A549 (cell line): ENCODE results near the gene CMTM4.

Experiments
- ESRRA ChIP-seq: fragments of 150-350 bp; IDR thresholded peaks from 2 replicates; pipeline ENCODE4 v1.6.1; 2014; ENCODE audit warnings: mild to moderate bottlenecking, low read length, borderline replicate concordance
- HMGXB4 ChIP-seq: fragments of 250-450 bp; sonication (Bioruptor Pico); IDR thresholded peaks from 2 replicates; pipeline ENCODE4 v1.5.0; 2021; ENCODE audit warnings: mild to moderate bottlenecking, moderate library complexity, borderline replicate concordance
- JUN ChIP-seq, 2 experiments: fragments of >200 bp; sonication (Bioruptor Twin); formaldehyde crosslinking; IDR thresholded peaks; 2 replicates in 1 of 2; 3 replicates in 1 of 2; pipeline ENCODE4 v1.6.1; 2016 to 2017
- MYC ChIP-seq: IDR thresholded peaks from 2 replicates; pipeline ENCODE4 v1.6.1; 2012; ENCODE audit warnings: mild to moderate bottlenecking, inconsistent platforms, low read length, improper control_type of control experiment, borderline replicate concordance
- NPAS2 ChIP-seq: fragments of 250-450 bp; sonication (Bioruptor Pico); IDR thresholded peaks from 2 replicates; pipeline ENCODE4 v1.8.0; 2022; ENCODE audit warnings: mild to moderate bottlenecking, moderate library complexity, borderline replicate concordance
- RAD21 ChIP-seq, 2 experiments: fragments of >200 bp in 1 of 2; sonication (Bioruptor Twin) in 1 of 2; formaldehyde crosslinking in 1 of 2; IDR thresholded peaks in 1 of 2; conservative IDR thresholded peaks in 1 of 2; 2 replicates in 1 of 2; 3 replicates in 1 of 2; pipeline ENCODE4 v1.6.1; 2012 to 2018; ENCODE audit warnings: inconsistent platforms in 1 of 2
- REST ChIP-seq: fragments of 200-600 bp; sonication (generic); IDR thresholded peaks from 2 replicates; pipeline ENCODE4 v1.6.1; 2016; ENCODE audit warnings: antibody characterized with exemption, mild to moderate bottlenecking, moderate library complexity
- SREBF2 ChIP-seq: fragments of 450-650 bp; IDR thresholded peaks from 2 replicates; pipeline ENCODE4 v1.6.1; 2014; ENCODE audit warnings: mild to moderate bottlenecking, moderate library complexity
- TFCP2L1 ChIP-seq: fragments of 250-450 bp; sonication (Bioruptor Pico); IDR thresholded peaks from 2 replicates; pipeline ENCODE4 v1.5.0; 2021; ENCODE audit warnings: mild to moderate bottlenecking
- TF ChIP-seq, protein P1 (sequence below): fragments of >200 bp; sonication (Bioruptor Twin); formaldehyde crosslinking; IDR thresholded peaks from 3 replicates; pipeline ENCODE4 v1.5.1; 2016

GRCh38 chr16:66647866-66648265, 48.7 kb downstream of the CMTM4 start:
- TF ChIP-seq RAD21 (conservative IDR thresholded peaks at IDR 0.05 in 1 of 2, IDR thresholded peaks at IDR 0.05 in 1 of 2) (no peak), HMGXB4 (no peak), SREBF2 (no peak), REST (no peak), TFCP2L1 (no peak), NPAS2 (CRISPR knock-in tag) (no peak), JUN (IDR thresholded peaks at IDR 0.05) (no peak), ESRRA (no peak), MYC (no peak)
- TF ChIP-seq, protein P1, sequence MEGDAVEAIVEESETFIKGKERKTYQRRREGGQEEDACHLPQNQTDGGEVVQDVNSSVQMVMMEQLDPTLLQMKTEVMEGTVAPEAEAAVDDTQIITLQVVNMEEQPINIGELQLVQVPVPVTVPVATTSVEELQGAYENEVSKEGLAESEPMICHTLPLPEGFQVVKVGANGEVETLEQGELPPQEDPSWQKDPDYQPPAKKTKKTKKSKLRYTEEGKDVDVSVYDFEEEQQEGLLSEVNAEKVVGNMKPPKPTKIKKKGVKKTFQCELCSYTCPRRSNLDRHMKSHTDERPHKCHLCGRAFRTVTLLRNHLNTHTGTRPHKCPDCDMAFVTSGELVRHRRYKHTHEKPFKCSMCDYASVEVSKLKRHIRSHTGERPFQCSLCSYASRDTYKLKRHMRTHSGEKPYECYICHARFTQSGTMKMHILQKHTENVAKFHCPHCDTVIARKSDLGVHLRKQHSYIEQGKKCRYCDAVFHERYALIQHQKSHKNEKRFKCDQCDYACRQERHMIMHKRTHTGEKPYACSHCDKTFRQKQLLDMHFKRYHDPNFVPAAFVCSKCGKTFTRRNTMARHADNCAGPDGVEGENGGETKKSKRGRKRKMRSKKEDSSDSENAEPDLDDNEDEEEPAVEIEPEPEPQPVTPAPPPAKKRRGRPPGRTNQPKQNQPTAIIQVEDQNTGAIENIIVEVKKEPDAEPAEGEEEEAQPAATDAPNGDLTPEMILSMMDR: no peak
